H1 (cell line): ENCODE measurements around the gene CLEC16A. TPM values are rescaled to one million over a fixed set of nuclear protein-coding genes. Genes with fewer than 3 reads are reported as not detected.

Source experiments
- BCL11A ChIP-seq, 2 experiments: IDR thresholded peaks; one replicate each; pipeline ENCODE4 v1.6.1; 2011; ENCODE audit warnings: low read depth in 2 of 2, low read length in 2 of 2, mild to moderate bottlenecking in 2 of 2
- CBX5 ChIP-seq: fragments of 300-800, 300-1000 bp; sonication (generic); IDR thresholded peaks from 2 replicates; pipeline ENCODE4 v1.7.1; 2016; ENCODE audit warnings: antibody characterized with exemption, low read length, low read depth
- GTF2F1 ChIP-seq: IDR thresholded peaks from 2 replicates; pipeline ENCODE4 v1.6.1; 2012; ENCODE audit warnings: low read depth, low read length, improper control_type of control experiment, borderline replicate concordance
- HDAC6 ChIP-seq: IDR thresholded peaks from one replicate; pipeline ENCODE4 v1.7.1; 2012; ENCODE audit warnings: low read depth, mild to moderate bottlenecking, inconsistent platforms, low read length, moderate library complexity
- polyA plus RNA-seq, 7 experiments: library from polyadenylated mRNA; depleted of rRNA in 3 of 7; stranded (reverse) in 5 of 7; unstranded in 2 of 7; fragments of >200 nt in 5 of 7; fragments of 200-250 nt in 2 of 7; gene quantifications; 1 replicate in 5 of 7; 2 replicates in 1 of 7; 4 replicates in 1 of 7; pipeline versions ENCODE4 v1.2.1 to v1.2.3, GENCODE V29; 2011 to 2013; ENCODE audit warnings: missing spikeins in 2 of 7, mixed read lengths in 2 of 7
- total RNA-seq: library from RNA; stranded (reverse); fragmentation: NEBNext Ultra II Directional; extraction: Animal tissue kit (Norgen Biotek cat#: 25700); gene quantifications from 2 replicates; pipeline ENCODE4 v1.2.1, GENCODE V29; 2021

The CLEC16A gene
- total and polyA plus RNA-seq, 2 of the 8 experiments (the other 6 are each of a cell fraction or from before 2014, with no cell fraction given), result 7.6 to 19.3 TPM

DNA sequence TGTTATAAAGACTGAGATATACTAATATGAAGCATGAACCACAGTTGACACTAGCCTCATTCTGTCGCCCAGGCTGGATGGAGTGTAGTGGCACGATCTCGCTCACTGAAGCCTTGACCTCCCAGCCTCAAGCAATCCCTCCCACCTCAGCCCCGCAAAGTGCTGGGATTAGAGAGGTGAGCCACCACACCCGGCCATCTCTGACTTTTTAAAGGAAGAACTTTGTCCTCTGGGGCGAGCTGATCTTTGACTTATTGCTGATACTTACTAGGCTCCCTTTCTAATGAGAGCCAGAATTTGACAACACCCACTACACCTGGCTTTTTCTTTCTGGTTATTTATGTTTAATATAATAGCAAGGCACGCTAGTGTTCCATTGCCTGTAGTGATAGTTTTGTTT is 57.2 kb downstream of the CLEC16A start (continued):
- TF ChIP-seq BCL11A (IDR thresholded peaks at IDR 0.05; ENCODE audit: low read depth in 2 of 2, low read length in 2 of 2) (no peak), HDAC6 (no peak), GTF2F1 (no peak), CBX5 (no peak)
